NCI-H2196 treated with DMSO at 0.1 percent for 48 hours (cell line): ENCODE results near the gene FADS3.
A peak's percentile ranks its signal among the peaks of the same experiment; 100 is the strongest.

Source experiments
- DNase-seq: peaks from one replicate; lab custom pipeline; 2025; ENCODE audit not compliant: unreplicated experiment; lab: John Stamatoyannopoulos, UW

The FADS3 gene

DNA sequence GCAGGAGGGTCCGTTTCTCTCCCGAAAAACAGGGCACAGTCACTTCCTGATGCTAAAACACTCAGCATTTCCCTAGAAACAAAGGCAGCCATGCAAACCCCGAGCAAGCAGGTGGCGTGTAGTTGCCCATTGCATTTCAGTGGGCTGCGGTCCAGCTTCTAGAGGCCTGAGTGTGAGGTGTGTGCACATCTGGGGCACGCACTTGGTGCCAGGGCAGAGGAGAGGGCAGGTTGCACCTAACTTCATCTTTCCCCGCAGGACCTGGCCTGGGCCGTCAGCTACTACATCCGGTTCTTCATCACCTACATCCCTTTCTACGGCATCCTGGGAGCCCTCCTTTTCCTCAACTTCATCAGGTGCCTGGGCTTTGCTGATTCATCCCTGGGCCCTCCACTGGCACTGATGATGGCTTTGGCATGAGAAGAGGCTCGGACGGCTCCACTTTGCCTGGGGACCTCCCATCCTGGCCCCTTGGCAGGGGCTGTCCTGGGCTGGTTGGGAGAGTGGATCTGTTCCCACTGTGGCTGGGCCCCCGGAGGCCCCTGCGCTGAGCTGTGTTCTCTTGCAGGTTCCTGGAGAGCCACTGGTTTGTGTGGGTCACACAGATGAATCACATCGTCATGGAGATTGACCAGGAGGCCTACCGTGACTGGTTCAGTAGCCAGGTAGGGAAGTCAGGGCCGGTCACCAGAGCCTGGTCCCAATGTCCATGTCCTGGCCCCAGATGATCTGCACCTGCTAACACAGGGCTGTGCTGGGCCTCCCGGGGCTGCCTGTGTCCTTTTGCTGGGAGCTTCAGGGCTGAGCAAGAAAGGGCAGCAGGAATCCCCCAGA, 28.4 kb downstream of the FADS3 start:
- no peak for DNase-seq

DNA sequence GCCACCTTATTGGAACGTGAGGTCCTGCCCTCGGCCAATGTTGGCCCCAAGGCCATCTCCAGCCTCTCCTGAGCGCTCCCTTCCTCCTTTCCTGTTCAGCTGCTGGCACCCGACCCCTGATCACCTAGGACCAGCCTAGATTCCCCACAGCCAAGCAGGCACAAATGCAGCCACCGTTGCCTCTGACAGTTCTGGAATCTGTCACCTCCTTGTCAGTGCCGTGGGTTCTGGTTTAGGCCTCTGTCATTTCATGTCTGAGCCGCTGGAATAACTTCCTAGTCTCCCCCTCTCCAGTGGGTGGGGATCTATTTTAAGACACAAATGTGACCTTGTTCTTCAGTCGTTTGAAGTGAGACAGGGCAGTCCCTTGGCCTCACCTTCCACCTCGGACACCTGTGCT, 29.7 kb downstream of the FADS3 start:
- no peak for DNase-seq

DNA sequence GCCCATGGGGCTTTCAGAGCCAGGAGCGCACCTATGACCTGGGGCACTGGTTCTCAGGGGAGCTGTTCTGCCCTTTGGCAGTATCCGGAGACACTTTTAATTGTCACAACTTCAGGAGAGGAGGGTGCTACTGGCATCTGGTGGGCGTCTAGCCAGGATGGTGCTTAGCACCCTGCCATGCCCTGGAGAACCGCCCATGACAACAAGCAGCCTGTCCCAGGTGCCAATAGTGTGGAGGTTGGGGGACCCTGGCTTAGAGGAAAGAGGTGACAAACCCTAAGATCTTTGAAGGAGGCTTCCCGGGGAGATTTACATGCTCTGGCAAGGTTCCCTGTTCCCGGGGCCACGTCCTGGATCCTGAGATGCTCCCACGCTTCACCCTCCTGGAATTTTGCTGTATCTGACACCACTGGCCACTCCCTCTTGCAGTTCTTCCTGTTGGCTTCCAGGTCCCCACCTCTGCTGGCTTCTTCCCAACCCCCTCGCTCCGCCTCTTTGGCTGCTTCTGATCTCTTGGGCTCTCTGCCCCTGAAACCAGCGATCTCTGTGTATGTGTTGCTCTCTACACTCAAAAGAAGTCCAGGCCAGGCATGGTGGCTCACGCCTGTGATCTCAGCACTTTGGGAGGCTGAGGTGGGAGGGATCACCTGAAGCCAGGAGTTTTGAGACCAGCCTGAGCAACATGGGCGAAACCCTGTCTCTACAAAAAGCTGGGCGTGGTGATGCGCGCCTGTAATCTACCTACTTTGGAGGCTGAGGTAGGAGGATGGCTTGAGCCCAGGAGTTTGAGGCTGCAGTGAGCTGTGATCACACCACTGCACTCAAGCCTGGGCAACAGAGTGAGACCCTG, 31.1 kb downstream of the FADS3 start:
- peak; percentile 80 for DNase-seq

DNA sequence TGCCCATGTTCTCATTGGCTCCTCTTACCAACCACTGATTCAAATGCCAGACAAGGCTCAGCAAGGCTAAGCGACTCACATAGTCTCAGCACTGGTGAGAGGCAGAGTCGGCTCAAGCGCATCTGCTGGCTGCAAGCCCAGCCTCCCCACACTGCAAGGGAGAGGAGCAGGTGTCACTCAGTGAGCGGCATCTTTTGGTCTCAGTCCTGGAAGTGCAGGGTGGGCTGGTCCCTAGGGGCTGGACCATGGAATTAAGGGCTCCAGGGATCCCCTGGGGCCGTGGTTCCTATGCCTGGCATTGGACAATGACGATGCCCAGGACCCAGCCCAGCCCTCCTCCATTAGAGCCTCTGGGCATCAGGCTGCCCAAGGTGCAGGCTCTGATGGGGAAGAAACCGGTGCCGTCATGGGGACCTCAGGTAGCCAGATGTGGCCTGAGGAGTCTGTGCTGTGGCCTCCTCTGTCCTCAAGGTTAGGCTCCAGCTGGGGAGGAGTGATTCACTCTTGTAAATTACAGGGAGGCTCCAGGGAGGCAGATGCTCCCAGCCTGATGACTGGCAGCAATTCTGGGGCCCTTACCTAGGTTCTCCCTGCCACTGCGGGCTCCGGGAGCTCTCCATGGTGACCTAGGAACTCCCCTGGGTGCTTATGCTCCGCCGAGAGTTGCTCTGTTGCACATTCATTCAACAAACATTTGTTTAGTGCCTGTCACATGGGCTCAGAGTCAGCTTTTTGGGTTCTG, 35.2 kb downstream of the FADS3 start:
- no peak for DNase-seq

DNA sequence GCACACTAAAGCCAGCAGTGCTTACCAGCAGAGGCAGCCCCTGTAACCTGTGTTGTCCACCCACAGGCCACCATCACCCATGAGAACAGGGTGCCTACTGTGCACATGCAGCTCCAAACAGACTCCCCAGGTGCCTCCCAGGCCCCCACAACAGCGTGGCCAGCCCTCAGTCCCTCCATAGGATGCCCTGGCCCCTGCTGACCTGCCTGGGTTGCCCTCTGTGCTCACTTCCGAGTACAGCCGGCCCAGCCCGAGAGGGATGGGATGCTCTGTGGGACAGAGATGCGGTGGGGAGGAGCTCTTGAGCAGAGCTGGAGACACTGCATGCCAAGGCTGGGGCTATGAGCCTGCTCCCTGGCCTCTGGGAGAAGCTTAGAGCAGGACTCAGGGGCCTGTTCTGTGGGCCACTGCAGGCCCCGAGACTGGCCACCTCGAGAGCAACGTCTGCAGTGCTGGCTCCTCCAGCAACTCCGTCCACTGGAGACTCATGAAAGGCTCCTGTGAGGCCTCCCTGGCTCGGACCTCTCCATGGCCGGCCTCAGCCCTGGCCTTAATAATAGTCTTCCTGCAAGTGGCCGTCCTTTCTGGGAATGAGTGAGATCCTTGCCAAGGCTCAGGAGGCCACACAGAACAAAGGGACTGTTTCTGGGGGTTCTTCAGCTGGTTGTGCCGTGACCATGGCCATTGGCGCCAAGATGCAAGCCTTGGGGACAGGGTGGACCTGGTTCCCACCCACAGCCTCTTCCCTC, 36.2 kb downstream of the FADS3 start:
- no peak for DNase-seq

DNA sequence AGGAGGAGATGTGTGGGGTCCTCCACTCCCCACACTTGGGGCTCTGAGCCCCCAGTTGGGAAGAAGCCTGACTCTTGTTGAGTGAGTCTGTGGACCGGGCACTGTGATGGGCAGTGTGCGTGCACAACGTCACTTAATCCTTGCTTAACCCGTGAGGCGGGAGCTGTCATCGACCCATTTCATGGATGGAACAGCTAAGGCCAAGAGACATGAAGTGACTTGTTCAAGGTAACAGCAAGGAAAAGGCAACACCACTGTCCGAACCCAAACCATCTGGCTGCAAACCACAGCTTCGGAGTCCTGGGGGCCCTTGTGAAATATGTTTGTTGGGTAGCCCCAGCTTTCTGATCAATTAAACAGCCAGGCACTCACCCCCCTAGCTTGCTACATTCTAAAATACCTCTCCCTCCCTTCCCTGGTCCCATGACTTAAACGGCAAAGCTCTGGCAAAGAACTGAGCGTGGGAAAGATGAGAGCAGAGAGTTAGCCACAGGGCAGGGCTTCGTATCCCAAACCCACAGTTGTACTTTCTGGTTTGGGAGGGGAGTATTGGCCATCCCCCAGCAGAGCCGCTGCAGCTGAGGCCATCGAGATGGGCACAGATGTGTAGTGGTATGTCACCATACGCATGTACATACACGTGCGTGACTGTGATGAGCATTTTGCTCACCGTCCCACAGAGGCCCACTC, 37.0 kb downstream of the FADS3 start:
- DNase-seq = no peak

DNA sequence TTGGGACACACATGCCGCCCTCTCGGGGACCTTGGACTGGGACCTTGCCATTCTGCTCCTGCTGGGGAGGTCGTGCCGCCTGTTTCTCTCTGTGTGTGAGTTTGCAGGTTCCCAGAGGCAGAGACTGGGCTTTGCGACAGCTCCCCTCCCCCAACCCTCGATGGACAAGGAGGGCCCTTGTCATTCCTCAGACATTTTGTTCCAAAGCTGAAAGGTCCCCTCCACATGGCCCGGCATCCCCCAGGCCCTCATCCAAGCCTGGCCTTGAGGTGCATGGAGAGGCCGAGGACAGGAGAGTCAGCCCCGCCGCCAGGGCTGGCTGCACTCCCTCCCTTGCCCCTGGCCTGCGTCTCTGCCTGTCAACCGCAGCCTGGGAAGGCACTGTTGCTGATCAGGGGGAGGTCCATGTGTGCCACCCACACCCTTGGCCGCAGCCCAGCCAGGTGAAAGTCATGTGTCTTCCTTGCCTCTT, 37.6 kb downstream of the FADS3 start:
- no peak for DNase-seq

DNA sequence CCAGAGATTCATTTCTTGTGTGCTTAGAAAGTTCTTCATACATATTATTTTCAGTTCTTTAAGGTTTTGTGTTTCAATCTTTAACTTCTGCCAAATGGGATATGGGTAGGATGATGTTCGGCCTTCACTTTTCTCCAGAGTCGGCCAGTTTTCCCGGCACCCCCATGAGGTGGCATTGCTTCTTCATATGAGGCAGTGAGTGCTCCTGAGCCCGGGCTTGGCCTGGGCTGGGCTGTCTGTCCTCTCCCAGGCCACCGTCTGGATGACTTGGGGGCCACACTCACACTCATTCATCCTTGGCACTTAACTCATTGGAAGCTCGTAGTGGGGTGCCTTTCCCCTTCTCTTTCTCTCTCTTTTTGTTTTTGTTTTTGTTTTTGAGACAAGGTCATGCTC, 39.4 kb downstream of the FADS3 start:
- no peak for DNase-seq

DNA sequence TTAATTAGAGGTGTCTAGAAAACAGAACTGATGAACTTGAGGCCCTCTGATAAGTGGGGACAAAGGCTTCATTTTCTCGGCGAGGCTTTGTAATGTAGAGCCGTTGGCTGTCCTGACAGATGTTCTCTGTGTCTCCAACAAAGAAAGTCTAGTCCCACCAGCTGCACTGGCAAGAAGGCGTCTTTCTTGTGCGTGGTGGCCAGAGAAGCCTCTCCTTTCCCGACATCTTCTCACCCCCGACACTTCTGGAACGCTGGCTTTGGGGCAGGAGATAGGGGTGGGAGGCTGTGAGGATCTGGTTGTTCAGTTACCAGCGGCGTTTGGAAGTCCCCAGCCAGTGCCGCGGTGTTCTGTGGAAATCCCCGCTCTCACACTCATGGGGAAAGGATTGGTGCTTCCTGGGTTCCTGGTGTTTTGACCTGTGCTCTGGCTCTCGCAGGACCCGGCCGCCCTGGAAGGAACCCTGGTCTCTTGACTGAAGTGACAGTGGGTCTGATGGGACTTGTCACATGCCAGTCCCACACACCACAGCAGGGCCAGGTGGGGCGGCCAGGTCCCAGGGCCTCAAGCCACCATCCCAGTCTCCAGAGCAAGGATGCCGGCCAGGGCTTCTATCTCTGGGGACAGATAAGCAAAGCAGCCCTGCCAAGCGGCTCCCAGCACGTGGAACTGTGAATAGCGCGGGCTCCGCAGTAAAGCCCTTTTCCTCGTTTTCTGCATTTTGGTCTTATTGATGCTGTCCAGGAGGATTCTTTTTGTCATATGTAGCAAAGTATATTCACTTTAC, 40.0 kb downstream of the FADS3 start:
- DNase-seq = no peak

DNA sequence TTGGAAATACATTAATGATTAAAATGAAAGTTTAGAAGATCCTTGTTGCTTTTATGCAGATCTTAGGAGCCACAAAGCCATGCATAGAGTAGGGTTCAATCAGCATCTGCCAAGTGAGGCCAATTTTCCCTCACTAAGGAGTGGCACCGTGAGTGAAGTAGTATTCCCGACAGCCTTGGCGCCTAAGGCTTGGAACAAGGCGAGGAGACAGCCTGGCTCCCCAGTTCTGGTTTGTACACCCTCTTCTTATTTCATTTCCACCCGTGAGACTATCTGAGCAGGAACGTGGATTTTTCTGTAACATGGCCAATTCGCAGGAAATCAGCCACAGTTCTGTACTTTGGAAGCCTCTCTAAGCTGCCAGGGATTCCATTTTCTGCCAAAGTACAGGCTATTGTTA, 40.7 kb downstream of the FADS3 start:
- DNase-seq = no peak

DNA sequence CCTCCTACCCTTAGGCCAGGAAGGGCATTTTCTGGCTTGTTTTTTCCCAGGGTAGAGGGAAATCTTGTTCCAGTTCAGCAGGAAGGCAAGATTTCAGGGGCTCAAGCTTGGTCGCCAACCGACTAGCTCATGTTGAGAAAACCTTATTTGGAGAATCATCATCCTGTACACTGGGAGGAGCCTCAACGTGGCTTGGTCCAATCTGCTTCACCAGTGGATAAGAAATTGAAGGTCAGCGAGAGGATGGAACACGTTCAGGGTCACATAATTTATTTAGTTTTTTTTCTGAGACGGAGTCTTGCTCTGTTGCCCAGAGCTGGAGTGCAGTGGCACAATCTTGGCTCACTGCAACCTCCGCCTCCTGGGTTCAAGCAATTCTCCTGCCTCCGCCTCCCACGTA, 42.7 kb downstream of the FADS3 start:
- DNase-seq = no peak

DNA sequence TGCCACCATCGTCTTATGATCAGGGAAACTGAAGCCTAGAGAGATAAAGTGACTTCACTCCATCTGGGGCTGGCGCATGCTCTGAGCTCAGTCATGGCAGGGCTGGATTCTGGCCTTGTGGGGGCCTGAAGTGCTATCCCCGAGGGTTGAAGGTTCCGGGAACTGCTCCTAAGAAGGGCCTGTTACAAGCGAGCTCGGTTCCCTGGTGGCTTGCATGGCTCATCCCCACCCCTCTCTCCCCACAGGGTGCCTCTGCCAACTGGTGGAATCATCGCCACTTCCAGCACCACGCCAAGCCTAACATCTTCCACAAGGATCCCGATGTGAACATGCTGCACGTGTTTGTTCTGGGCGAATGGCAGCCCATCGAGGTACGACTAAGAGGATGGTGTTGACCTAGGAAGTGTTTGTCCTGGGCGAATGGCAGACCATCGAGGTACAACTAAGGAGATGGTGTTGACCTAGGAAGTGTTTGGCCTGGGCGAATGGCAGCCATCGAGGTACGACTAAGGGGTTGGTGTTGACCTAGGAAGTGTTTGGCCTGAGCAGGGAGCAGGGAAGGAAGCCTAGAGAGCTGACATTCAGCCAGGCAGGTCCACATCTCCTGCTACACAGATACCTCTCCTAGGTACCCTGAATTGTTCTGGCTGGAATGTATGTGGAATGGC, 43.3 kb downstream of the FADS3 start:
- no peak for DNase-seq

DNA sequence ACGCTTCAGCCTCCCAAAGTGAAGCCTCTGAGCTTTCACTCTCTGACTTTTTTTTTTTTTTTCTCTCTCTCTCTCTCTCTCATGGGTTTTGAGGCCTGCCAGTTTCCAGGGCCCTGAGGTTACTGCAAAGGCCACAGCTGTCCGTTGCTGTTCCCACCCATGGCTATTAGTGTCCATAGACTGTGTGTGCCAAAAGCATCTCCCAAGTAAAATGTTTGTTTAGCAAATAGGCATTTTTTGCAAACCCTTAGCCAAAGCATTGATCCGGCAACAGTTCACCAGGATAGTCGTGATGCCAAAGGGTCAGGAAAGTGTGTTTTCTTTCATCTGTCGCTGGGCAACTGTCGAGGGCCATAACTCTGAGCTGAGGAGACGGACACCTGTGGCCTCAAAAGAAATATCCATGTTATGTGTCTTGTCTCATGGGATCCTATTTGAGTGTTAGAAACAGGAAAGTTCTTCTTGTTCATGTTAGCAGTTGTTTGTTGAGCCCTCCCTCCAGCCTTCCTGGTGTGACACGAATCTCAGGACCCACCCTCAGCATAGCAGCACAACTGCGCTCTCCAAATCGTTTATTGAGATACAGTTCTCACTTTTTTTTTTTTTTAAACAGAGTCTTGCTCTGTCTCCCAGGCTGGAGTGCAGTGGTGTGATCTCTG, 44.9 kb downstream of the FADS3 start:
- no peak for DNase-seq

DNA sequence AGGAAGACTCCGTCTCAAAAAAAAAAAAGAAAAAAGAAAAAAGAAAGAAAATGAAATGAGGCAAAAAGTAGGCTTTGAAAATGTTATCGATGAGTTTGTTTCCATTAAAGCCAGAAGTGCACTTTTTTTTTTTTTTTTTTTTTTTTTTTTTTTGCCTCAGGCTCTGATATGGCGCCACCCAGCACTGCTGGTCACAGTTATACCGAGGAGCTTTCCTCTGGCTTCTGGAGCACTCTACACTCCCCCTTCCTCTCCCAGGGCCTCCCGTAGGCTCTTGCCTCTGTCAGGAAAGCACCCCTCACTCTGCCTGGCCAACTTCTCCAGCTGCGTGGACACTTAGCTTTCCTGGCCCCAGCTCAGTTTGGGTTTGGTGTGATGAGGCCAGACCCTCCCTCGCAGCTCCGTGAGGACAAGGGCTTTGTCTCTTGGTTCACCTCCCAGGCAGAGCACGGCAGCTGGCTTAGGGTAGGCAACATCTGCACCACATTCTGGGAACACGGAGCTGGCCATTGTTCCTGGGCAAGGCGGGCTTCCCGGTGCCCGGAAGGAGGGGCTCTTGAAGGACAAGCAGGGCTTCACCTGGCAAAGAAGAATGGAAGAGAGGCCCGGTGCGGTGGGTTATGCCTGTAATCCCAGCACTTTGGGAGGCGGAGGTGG, 46.3 kb downstream of the FADS3 start:
- DNase-seq = no peak

DNA sequence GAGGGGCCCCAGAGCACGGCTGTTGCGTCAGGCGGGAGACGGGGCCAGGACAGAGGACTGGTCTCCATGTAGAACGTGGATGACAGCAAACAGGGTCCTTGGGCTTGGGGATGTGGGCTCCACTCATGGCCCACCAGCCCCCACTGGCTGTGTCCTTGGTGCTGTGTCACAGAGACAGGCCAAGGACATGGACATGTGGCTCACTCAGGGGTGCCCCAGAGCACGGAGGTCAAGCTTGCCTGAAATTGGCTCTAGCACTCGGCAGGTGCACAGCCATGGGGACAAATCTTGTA, 48.9 kb downstream of the FADS3 start:
- DNase-seq = no peak

DNA sequence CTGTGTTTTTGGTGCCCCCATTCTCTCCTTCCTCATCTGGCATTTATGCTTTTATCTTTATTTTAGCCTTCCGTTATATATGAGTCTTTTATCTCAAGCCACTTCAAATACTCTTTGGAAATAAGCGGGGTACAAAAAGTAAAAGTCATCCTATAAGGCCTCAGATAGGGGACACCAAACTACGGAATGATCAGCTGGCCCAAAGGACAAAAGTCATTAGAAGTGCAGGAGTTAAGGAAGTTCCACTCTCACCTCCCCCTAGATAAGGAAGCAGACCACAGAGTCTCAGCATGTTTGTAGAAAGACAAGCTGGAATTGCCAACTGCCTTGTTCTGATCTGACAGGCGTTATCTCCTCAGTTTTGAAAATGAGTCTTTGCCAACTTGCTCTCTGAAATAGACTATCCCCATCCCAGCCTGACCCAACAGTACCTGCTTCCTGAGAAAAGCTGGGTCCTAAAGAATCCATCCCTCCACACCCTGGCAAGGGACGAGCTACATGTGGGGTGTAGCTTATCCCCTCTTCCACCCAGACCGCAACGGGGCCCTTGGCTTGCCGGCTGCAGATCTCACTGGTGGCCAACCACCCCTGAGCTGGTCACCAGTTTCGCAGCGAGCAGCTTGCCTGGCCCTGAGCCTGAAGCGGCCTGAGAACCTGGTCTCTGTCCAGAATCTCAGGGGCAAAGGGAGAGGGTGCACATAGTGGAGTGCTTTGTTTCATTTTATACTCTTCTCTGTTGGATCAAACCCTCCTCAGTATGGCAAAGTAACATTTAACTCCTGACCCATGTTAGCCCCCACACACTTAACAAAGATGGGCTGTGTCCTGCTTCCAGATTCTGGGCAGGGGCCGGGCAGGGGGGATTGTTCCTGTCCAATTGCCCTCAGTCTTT, 49.5 kb downstream of the FADS3 start:
- DNase-seq = no peak

DNA sequence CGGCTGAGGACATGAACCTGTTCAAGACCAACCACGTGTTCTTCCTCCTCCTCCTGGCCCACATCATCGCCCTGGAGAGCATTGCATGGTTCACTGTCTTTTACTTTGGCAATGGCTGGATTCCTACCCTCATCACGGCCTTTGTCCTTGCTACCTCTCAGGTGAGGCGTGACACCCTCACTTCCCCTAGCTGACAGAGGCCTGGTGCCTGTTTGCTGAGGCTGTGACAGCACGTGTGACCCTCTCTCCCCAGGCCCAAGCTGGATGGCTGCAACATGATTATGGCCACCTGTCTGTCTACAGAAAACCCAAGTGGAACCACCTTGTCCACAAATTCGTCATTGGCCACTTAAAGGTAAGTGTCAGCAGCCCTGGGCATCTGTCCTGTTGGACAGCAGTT, 51.0 kb downstream of the FADS3 start:
- no peak for DNase-seq
